LNCAP (cell line): ENCODE measurements around the gene PSMG3.

Experiments
- TF ChIP-seq, protein P1 (sequence below): fragments of 450-650 bp; IDR thresholded peaks from 2 replicates; pipeline ENCODE4 v1.5.1; 2017; ENCODE audit warnings: mild to moderate bottlenecking

The PSMG3 gene

GRCh38 chr7:1553512-1554210 lies 16.2 kb downstream of the PSMG3 start:
- TF ChIP-seq, protein P1, sequence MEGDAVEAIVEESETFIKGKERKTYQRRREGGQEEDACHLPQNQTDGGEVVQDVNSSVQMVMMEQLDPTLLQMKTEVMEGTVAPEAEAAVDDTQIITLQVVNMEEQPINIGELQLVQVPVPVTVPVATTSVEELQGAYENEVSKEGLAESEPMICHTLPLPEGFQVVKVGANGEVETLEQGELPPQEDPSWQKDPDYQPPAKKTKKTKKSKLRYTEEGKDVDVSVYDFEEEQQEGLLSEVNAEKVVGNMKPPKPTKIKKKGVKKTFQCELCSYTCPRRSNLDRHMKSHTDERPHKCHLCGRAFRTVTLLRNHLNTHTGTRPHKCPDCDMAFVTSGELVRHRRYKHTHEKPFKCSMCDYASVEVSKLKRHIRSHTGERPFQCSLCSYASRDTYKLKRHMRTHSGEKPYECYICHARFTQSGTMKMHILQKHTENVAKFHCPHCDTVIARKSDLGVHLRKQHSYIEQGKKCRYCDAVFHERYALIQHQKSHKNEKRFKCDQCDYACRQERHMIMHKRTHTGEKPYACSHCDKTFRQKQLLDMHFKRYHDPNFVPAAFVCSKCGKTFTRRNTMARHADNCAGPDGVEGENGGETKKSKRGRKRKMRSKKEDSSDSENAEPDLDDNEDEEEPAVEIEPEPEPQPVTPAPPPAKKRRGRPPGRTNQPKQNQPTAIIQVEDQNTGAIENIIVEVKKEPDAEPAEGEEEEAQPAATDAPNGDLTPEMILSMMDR = no peak

DNA sequence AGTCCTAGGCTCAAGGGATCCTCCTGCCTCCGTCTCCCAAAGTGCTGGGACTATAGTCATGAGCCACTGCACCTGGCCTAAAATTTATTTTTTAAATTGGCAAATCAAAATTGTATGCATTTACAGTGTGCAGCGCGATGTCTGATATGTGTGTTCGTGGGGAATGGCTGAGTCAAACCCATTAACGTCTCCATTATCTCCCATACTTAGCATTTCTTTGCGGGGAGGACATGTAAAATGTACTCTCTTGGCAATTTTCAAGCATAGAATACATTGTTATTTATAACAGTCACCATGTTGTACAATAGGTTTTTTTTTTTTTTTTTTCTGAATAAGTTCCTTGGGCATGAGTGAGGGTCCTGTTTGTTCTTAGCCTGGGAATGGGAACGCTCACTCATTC lies 17.6 kb downstream of the PSMG3 start:
- TF ChIP-seq, protein P1 = no peak

GRCh38 chr7:1550846-1551155 lies 19.0 kb downstream of the PSMG3 start:
- TF ChIP-seq, protein P1 = no peak

DNA sequence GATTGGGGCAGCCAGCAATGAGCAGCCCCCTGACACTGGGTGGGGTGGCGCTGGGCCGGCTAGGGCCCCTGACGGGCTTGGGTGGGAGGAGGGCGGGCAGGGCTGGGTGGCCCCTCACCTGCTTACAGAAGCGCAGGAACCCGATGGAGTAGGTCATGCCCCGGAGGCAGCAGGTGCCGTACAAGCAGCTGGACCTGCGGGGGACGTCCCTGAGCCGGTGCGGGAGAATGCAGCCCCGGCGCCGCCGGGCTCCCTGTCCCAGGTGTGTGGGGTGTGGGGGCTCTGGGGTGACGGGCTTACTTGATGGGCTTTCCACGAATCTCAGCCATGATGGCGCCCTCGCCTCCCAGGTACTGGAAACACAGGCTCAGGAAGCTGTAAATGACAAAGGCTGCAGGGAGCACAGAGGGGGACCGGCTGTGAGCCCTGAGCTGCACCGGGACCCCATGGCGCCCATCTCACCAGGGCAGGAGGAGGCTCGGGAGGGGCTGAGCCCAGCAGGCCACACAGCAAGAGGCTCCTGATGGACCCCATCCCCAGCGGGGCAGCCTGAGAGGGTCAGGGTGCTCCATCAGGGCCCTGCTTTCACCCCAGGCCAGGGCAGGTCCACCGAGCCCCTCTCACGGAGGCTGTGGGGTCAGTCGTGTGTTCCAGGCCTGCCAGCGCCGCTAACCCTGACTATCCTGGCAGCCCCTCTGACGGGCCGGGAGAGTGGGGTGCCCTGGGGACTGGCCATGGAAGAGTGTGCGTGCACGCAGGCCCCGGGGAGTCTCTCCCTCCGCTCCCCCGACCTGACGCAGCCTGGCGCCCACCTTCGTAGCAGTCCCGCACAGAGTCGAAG lies 19.6 kb downstream of the PSMG3 start:
- TF ChIP-seq, protein P1 = no peak

DNA sequence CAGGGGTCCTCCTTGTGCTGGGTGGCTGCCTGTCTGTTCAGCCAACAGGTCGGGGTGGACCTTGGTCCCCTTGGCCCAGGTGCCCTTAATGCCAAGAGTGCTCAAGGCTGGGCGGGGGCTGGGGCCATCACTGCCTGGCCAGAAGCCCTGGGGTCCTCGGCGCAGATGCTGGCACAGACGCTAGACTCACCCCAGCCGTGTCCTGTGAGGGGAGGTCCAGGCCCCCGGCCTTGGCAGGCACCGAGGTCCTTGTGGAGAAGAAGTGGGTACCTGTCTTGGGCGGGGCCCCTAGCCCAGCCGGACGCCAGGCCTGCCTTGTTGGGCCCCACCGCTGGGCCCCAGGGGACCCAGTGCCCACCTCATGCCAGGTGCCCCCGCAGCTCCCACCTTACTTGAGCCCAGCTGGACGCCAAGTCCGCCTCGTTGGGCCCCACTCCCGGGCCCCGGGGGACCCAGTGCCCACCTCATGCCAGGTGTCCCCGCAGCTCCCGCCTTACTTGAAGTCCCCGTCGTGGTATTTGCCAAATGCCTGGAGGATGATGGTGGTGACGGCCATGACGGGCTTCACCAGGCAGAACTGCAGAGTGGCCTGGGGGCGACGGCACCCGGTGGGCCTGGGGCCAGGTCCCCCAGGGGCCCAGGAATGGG lies 20.4 kb downstream of the PSMG3 start:
- TF ChIP-seq, protein P1 = no peak

DNA sequence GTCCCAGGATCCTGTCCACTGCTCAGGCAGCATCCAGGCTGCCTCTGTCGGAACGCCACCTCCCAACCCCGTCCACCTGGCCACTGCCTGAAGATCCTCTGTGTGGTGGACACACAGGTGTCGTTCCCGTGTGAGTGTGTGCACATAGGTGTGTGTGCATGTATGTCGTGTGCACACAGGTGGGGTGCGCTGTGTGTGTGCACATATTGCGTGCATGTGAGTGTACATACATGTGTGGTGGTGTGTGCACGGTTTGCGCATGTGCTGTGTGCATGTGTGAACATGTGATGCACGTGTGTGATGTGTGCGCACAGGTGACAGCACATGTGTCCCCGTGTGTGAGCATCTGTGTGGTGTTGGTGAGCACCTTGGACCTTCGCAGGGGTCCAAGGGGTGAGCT lies 20.9 kb downstream of the PSMG3 start:
- TF ChIP-seq, protein P1 = no peak

DNA sequence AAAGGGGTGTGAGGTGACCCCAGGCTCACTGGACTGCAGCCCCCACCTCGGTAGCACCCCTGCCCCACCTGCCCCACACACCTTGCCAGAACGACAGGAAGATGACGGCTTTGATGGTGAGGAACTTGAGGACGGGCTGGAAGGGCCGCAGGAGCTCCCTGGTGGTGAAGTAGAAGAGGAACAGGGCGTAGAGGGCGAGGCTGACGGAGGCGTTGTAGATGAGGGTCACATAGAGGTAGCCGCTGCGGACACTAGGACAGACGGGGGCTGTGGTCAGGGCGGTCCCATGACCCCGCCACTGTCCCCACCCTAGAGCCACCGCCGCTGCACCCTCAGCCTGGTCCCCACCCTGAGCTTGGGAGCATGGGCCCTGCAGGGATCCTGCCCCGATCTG lies 21.4 kb downstream of the PSMG3 start:
- TF ChIP-seq, protein P1 = no peak
